ENCODE data around the gene TGFBR3. TPM values are rescaled to one million over a fixed set of nuclear protein-coding genes. Genes with fewer than 3 reads are reported as not detected.

Gene TGFBR3
- total RNA-seq, 1 experiment from 2014 or later = 2.4 TPM

DNA sequence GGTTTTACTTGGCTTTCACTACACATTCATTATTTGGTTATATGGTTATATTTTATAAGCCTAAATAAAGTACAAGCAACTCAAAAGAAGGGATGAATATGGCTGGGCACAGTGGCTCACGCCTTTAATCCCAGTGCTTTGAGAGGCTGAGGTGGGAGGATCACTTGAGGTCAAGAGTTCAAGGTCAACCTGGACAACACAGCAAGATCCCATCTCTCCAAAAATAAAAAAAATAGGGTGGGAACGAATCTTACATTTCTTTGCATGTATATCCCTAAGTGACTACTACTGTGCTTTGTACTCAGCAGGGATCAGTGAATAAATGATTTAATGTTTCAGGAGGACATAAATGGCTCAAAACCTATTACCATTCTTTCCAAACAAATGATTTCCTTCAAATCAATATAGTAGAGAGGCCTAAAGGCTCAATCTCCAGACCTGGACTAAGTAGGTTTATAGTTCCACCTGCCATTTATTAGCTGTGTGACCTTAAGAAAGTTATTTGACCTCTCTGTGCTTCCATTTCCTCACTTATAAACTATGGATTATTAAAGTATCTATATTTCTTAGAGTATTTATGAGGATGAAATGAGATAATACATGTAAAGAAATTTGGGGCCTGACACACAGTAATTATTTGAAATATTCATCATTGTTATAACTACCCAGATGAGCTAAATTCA lies 28.3 kb downstream of the TGFBR3 start:
- Histone ChIP-seq H3T11ph (ENCODE audit: low read length) (no peak overlapping the region), H2BK20ac (ENCODE audit: low read depth, low read length, poor library complexity, severe bottlenecking) (no peak overlapping the region), H3K27ac (ENCODE audit: insufficient read length, low read depth, low read length) (no peak overlapping the region), H2AK5ac (ENCODE audit: insufficient read length, low read length) (no peak overlapping the region), H4K8ac (replicated peaks; ENCODE audit: insufficient read length, low read depth, low read length) (no peak overlapping the region), H3K4ac (ENCODE audit: low read depth, low read length) (no peak overlapping the region), H3K9me3 (ENCODE audit: control insufficient read depth, low read depth, low read length) (no peaks in the 10 kb centered on the region), H3K23ac (ENCODE audit: insufficient read length, low read depth, low read length) (no peak overlapping the region), H2BK15ac (ENCODE audit: low read depth, low read length) (no peak overlapping the region), H3K14ac (ENCODE audit: insufficient read depth, low read length) (no peak overlapping the region), H2BK5ac (ENCODE audit: insufficient read length, low read length) (no peak overlapping the region), H3K23me2 (ENCODE audit: insufficient read length, low read depth, low read length, poor library complexity, severe bottlenecking) (no peaks in the 10 kb centered on the region), H4K91ac (ENCODE audit: insufficient read length, low read depth, low read length) (no peak overlapping the region), H4K5ac (ENCODE audit: insufficient read length, low read depth, low read length) (no peak overlapping the region), H3K27me3 (ENCODE audit: insufficient read depth, low read length) (no peaks in the 10 kb centered on the region), H2AFZ (ENCODE audit: low read length) (no peak overlapping the region), H3K9ac (ENCODE audit: extremely low read depth, insufficient read length, low read length) (no peak overlapping the region), H3K56ac (ENCODE audit: insufficient read length, low read depth, low read length) (no peak overlapping the region), H2BK120ac (ENCODE audit: low read depth, low read length, poor library complexity, severe bottlenecking) (no peak overlapping the region), H3K79me2 (ENCODE audit: insufficient read depth, low read length) (no peaks in the 10 kb centered on the region), H3K79me1 (ENCODE audit: insufficient read depth, low read depth, low read length, poor library complexity, severe bottlenecking) (no peaks in the 10 kb centered on the region), H4K20me1 (ENCODE audit: control insufficient read depth, insufficient read depth, insufficient read length) (no peaks in the 10 kb centered on the region), H3K18ac (ENCODE audit: insufficient read length, low read depth, low read length) (no peak overlapping the region), H2BK12ac (ENCODE audit: insufficient read length, low read depth, low read length) (no peak overlapping the region), H3K4me2 (ENCODE audit: insufficient read depth, insufficient read length, low read length) (no peak overlapping the region), H3K4me1 (ENCODE audit: insufficient read depth, low read length) (no peaks in the 10 kb centered on the region)
- Mint-ChIP-seq H3K4me1 (no peaks in the 10 kb centered on the region), H3K9me3 (no peaks in the 10 kb centered on the region), H3K36me3 (ENCODE audit: insufficient read depth in 1 of 3, low read depth in 3 of 3) (no peaks in the 10 kb centered on the region; a peak in 1 of 7 replicates), H3K27me3 (ENCODE audit: low read depth) (no peaks in the 10 kb centered on the region), H3K27ac (no peak overlapping the region), H3K4me3 (no peak overlapping the region)
- no CpG with 5 or more reads among the region's 2 CpGs for WGBS (ENCODE audit: extremely low coverage, insufficient read length, low lambda C conversion rate)
- no peak for DNase-seq
- TF ChIP-seq, protein P1, sequence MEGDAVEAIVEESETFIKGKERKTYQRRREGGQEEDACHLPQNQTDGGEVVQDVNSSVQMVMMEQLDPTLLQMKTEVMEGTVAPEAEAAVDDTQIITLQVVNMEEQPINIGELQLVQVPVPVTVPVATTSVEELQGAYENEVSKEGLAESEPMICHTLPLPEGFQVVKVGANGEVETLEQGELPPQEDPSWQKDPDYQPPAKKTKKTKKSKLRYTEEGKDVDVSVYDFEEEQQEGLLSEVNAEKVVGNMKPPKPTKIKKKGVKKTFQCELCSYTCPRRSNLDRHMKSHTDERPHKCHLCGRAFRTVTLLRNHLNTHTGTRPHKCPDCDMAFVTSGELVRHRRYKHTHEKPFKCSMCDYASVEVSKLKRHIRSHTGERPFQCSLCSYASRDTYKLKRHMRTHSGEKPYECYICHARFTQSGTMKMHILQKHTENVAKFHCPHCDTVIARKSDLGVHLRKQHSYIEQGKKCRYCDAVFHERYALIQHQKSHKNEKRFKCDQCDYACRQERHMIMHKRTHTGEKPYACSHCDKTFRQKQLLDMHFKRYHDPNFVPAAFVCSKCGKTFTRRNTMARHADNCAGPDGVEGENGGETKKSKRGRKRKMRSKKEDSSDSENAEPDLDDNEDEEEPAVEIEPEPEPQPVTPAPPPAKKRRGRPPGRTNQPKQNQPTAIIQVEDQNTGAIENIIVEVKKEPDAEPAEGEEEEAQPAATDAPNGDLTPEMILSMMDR (conservative IDR thresholded peaks at IDR 0.05) = no peak
